Ascending aorta (tissue), 2 donors: Measurements from ENCODE around the gene GCLM. TPM values are rescaled to one million over a fixed set of nuclear protein-coding genes. Genes with fewer than 3 reads are reported as not detected.
"Not testable (repeated sequence)": the region's sequence is repeated elsewhere in the genome, so short reads cannot be mapped to it uniquely, and the experiment has no call there.

Experiments used
- DNase-seq, 2 donors: peaks; one replicate each; pipeline ENCODE4 v3.0.0-alpha.2; 2019; ENCODE audit warnings: low spot score in 2 of 2
- H3K27ac ChIP-seq, 2 donors: fragments of 200-600 bp; sonication (generic); one replicate each; pipeline ENCODE4 v1.5.1; 2016 to 2017; ENCODE audit warnings: mild to moderate bottlenecking in 1 of 2
- H3K27me3 ChIP-seq: fragments of 200-600 bp; sonication (generic); one replicate; pipeline ENCODE4 v1.5.1; 2017
- H3K36me3 ChIP-seq, 2 donors: fragments of 200-600 bp; sonication (generic); one replicate each; pipeline ENCODE4 v1.5.1; 2016
- H3K4me1 ChIP-seq, 2 donors: fragments of 200-600 bp; sonication (generic); one replicate each; pipeline ENCODE4 v1.5.1; 2016 to 2017; ENCODE audit warnings: mild to moderate bottlenecking in 1 of 2
- H3K4me3 ChIP-seq, 2 donors: fragments of 200-600 bp; sonication (generic); one replicate each; pipeline ENCODE4 v1.5.1; 2016 to 2017; ENCODE audit warnings: mild to moderate bottlenecking in 1 of 2
- H3K9me3 ChIP-seq, 2 donors: fragments of 200-600 bp; sonication (generic); one replicate each; pipeline ENCODE4 v1.5.1; 2016
- intact Hi-C: fragments of 100-400 bp; cut with DNase I; formaldehyde crosslinking; loops from one replicate; pipeline ENCODE4 v1.15.1; 2023
- total RNA-seq: library from RNA; depleted of rRNA; stranded (reverse); fragments of >200 nt; gene quantifications from one replicate; pipeline ENCODE4 v1.1.0, GENCODE V29; 2016
- TF ChIP-seq, protein P1 (sequence below), 3 experiments: fragments of 200-600 bp in 2 of 3; fragments of 450-650 bp in 1 of 3; sonication (generic) in 2 of 3; IDR thresholded peaks; one replicate each; pipeline ENCODE4 v1.5.1; 2016 to 2019; ENCODE audit warnings: antibody characterized with exemption in 3 of 3, mild to moderate bottlenecking in 1 of 3, moderate library complexity in 1 of 3

Gene GCLM
- total RNA-seq, 1 donor from 2014 or later = 3.3 TPM

DNA sequence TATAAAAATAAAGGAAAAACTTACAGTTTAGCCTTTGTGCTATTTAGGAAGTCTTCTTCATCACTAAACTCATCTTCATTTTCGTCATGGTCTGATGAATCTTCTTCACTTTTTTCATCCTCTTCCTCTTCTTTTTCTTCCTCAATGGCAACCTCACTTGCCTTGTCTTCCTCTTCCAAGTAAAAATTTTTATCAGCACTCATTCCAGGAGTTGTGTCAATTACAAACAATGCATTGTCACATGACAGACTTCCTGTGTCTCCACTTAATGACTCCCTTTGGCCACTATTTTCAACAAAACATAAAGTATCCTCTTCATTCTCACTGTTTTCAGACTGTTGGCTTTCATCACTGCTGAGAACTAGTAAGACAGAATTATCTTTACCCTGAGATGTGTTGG, 33.0 kb downstream of the GCLM start:
- no peaks in the 10 kb centered on the region for H3K27me3 ChIP-seq
- intact Hi-C loops = no loop called here
- DNase-seq = no peak
- no peak overlapping the region for H3K27ac ChIP-seq
- TF ChIP-seq, protein P1, sequence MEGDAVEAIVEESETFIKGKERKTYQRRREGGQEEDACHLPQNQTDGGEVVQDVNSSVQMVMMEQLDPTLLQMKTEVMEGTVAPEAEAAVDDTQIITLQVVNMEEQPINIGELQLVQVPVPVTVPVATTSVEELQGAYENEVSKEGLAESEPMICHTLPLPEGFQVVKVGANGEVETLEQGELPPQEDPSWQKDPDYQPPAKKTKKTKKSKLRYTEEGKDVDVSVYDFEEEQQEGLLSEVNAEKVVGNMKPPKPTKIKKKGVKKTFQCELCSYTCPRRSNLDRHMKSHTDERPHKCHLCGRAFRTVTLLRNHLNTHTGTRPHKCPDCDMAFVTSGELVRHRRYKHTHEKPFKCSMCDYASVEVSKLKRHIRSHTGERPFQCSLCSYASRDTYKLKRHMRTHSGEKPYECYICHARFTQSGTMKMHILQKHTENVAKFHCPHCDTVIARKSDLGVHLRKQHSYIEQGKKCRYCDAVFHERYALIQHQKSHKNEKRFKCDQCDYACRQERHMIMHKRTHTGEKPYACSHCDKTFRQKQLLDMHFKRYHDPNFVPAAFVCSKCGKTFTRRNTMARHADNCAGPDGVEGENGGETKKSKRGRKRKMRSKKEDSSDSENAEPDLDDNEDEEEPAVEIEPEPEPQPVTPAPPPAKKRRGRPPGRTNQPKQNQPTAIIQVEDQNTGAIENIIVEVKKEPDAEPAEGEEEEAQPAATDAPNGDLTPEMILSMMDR (IDR thresholded peaks at IDR 0.05) = no peak
- H3K36me3 ChIP-seq = peaks cover 43 to 62% of the 10 kb centered on the region in 2 donors
- H3K9me3 ChIP-seq = no peaks in the 10 kb centered on the region
- H3K4me1 ChIP-seq = peaks cover 0 to 17% of the 10 kb centered on the region in 2 donors
- H3K4me3 ChIP-seq = no peak overlapping the region

DNA sequence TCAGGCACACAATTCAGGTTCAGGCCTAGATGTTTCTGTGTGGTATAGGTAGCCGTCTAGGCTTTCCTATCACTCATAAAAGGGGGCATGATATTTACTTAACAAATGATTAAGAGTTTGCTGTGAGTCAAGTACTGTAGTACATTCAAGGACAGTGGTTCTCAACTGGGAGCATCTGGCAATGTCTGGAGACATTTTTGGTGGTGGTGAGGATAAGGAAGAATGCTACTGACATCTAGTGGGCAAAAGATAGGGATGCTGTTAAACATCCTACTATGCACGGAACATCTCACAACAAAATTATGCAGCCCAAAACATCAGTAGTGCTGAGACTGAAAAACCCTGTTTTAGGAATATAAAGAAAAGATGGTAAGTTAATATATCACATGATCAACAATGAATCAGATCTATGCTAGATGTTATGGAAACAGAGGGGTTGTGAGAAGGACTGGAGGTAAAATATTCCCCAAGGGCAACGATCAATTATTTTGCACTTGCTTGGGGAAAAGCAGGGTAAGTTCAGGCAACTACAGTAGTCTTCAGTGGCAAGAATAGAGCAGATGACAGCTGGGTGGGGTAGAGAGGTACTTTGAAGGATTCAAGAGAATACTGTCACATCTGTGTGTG, 35.1 kb downstream of the GCLM start:
- TF ChIP-seq, protein P1 (IDR thresholded peaks at IDR 0.05) = peak in 2 of 3 experiments; percentile 9 to 39
- Histone ChIP-seq H3K27ac (no peak overlapping the region), H3K4me1 (peaks cover 0 to 17% of the 10 kb centered on the region in 2 donors), H3K36me3 (peaks cover 63 to 83% of the 10 kb centered on the region in 2 donors), H3K27me3 (no peaks in the 10 kb centered on the region), H3K9me3 (no peaks in the 10 kb centered on the region), H3K4me3 (no peak overlapping the region)
- intact Hi-C loops = no loop called here
- no peak for DNase-seq

DNA sequence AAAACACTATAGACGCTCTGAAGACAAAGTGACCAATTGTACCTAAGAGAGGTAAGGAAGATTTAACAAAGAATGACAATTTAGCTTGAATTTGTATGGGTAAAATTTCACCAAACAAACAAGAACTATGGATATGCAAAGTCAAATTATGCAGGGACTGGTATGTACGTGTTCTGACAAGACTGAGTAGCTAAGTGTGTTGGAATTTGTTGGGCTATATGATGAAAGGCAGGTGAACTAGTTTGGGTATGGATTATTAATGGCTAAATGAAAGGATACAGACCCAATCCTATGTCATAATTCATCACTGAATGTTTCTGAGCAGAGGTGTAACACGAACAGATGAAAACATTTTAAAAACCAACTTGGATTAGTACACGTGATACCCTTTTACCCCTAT, 37.9 kb downstream of the GCLM start:
- Histone ChIP-seq H3K9me3 (no peaks in the 10 kb centered on the region), H3K4me1 (peaks cover 0 to 3% of the 10 kb centered on the region in 2 donors), H3K27me3 (no peaks in the 10 kb centered on the region), H3K36me3 (peaks cover 67 to 81% of the 10 kb centered on the region in 2 donors), H3K4me3 (no peak overlapping the region), H3K27ac (no peak overlapping the region)
- DNase-seq = no peak
- intact Hi-C loops = no loop called here
- TF ChIP-seq, protein P1 (IDR thresholded peaks at IDR 0.05) = no peak

DNA sequence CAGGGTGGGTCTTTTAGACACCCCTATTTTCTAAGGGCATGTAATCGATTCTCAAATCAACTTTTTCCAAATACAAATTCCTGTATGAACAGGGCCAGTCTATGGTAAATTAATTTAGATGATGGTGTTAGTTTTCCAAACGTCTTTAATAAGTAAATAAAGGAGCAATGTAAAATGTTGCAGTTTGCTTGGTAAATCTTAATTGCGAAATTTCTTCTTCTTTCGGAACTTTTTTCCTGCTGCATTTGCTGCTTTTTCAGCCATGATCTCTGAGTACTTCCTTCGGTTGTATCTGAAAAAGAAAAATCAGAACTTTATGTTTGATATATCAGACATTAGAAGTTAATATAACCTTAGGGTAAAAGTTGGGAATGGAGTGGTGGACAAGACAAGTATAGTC, 39.6 kb downstream of the GCLM start:
- no peaks in the 10 kb centered on the region for H3K9me3 ChIP-seq
- no peaks in the 10 kb centered on the region for H3K4me1 ChIP-seq
- no peak for DNase-seq
- H3K36me3 ChIP-seq = peaks cover 57 to 66% of the 10 kb centered on the region in 2 donors
- TF ChIP-seq, protein P1 (IDR thresholded peaks at IDR 0.05) = no peak
- no peak overlapping the region for H3K27ac ChIP-seq
- H3K4me3 ChIP-seq = no peak overlapping the region
- H3K27me3 ChIP-seq = no peaks in the 10 kb centered on the region
- intact Hi-C loops = no loop called here

DNA sequence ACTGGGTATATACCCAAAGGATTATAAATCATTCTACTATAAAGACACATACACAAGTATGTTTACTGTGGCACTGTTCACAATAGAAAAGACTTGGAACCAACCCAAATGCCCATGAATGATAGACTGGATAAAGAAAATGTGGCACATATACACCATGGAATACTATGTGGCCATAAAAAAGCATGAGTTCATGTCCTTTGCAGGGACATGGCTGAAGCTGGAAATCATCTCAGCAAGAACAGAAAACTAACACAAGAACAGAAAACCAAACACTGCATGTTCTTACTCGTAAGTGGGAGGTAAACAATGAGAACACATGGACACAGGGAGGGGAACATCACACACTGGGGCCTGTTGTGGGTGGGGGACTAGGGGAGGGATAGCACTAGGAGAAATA, 40.7 kb downstream of the GCLM start:
- peaks cover 47 to 55% of the 10 kb centered on the region in 2 donors for H3K36me3 ChIP-seq
- H3K4me3 ChIP-seq, DNase-seq, H3K27ac ChIP-seq, H3K4me1 ChIP-seq, intact Hi-C loops, H3K27me3 ChIP-seq, H3K9me3 ChIP-seq: not testable (repeated sequence)

DNA sequence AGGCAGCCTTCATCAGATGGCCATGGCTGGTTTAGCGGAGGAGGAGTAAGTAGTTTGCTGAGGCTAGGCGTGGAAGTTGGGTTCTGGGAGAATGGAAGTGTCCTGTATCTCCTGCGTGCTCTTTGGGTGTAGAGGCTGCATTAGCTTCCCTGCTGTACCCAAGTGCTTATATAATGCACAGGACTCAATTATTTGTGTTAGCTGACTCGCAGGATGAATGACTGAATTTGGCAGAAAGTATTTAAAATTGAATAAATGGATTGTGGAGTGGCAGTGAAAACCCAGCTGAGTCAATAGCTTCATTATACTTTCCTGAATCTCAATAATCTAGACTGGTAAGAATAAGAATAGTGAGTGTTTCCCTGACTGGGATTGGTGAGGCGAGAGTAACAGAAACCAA, 44.0 kb downstream of the GCLM start:
- DNase-seq = no peak
- no peaks in the 10 kb centered on the region for H3K4me1 ChIP-seq
- H3K27ac ChIP-seq = no peak overlapping the region
- intact Hi-C loops = no loop called here
- no peaks in the 10 kb centered on the region for H3K9me3 ChIP-seq
- H3K36me3 ChIP-seq = peaks cover 17 to 22% of the 10 kb centered on the region in 2 donors
- H3K4me3 ChIP-seq = no peak overlapping the region
- H3K27me3 ChIP-seq = no peaks in the 10 kb centered on the region
- TF ChIP-seq, protein P1 (IDR thresholded peaks at IDR 0.05) = no peak
